H1 (cell line): ENCODE measurements around the gene LRRC30. TPM values are rescaled to one million over a fixed set of nuclear protein-coding genes. Genes with fewer than 3 reads are reported as not detected.

Experiments used
- BCL11A ChIP-seq, 2 experiments: IDR thresholded peaks; one replicate each; pipeline ENCODE4 v1.6.1; 2011; ENCODE audit warnings: low read depth in 2 of 2, low read length in 2 of 2, mild to moderate bottlenecking in 2 of 2
- CBX8 ChIP-seq: fragments of 300-800, 300-1000 bp; sonication (generic); IDR thresholded peaks from 2 replicates; pipeline ENCODE4 v1.7.1; 2016; ENCODE audit warnings: low read depth, low read length, borderline replicate concordance
- CTBP2 ChIP-seq: IDR thresholded peaks from 2 replicates; pipeline ENCODE4 v1.7.0; 2011; ENCODE audit warnings: borderline replicate concordance, mild to moderate bottlenecking, moderate library complexity, mixed read lengths, low read length; ENCODE audit not compliant: insufficient read depth, insufficient read length
- EGR1 ChIP-seq: IDR thresholded peaks from 2 replicates; pipeline ENCODE4 v1.6.1; 2011; ENCODE audit warnings: low read depth, low read length, borderline replicate concordance
- EP300 ChIP-seq, 2 experiments: IDR thresholded peaks; 1 replicate in 1 of 2; 2 replicates in 1 of 2; pipeline ENCODE4 v1.6.1; 2011 to 2012; ENCODE audit warnings: low read depth in 2 of 2, low read length in 2 of 2, mild to moderate bottlenecking in 2 of 2, borderline replicate concordance in 1 of 2, inconsistent platforms in 1 of 2, moderate library complexity in 1 of 2
- GABPA ChIP-seq: IDR thresholded peaks from 2 replicates; pipeline ENCODE4 v1.6.1; 2011; ENCODE audit warnings: mild to moderate bottlenecking, low read length, moderate library complexity, borderline replicate concordance; ENCODE audit not compliant: insufficient read depth
- JUND ChIP-seq: IDR thresholded peaks from 2 replicates; pipeline ENCODE4 v1.6.1; 2011; ENCODE audit warnings: mild to moderate bottlenecking, improper control_type of control experiment, low read length
- MAFK ChIP-seq: IDR thresholded peaks from 2 replicates; pipeline ENCODE4 v1.6.1; 2012; ENCODE audit warnings: low read depth, mild to moderate bottlenecking, improper control_type of control experiment, low read length
- MAX ChIP-seq: IDR thresholded peaks from 2 replicates; pipeline ENCODE4 v1.6.1; 2012; ENCODE audit warnings: inconsistent platforms
- POLR2AphosphoS5 ChIP-seq: IDR thresholded peaks from 2 replicates; pipeline ENCODE4 v1.6.1; 2011; ENCODE audit warnings: low read depth, low read length
- RBBP5 ChIP-seq: IDR thresholded peaks from 2 replicates; pipeline ENCODE4 v1.7.1; 2012; ENCODE audit warnings: low read depth, mild to moderate bottlenecking, inconsistent platforms, low read length, moderate library complexity, borderline replicate concordance
- RNF2 ChIP-seq: fragments of 200-900, 300-1000 bp; sonication (generic); IDR thresholded peaks from 2 replicates; pipeline ENCODE4 v1.7.1; 2016; ENCODE audit warnings: borderline replicate concordance, low read depth, mild to moderate bottlenecking, antibody characterized with exemption, low read length; ENCODE audit not compliant: poor library complexity, severe bottlenecking; ENCODE audit errors: missing control alignments
- TBP ChIP-seq: IDR thresholded peaks from 2 replicates; pipeline ENCODE4 v1.6.1; 2011; ENCODE audit warnings: low read depth, low read length, improper control_type of control experiment
- ZNF274 ChIP-seq: IDR thresholded peaks from 2 replicates; pipeline ENCODE4 v1.7.0; 2012; ENCODE audit warnings: low read length, borderline replicate concordance; ENCODE audit errors: extremely low read depth
- polyA plus RNA-seq, 7 experiments: library from polyadenylated mRNA; depleted of rRNA in 3 of 7; stranded (reverse) in 5 of 7; unstranded in 2 of 7; fragments of >200 nt in 5 of 7; fragments of 200-250 nt in 2 of 7; gene quantifications; 1 replicate in 5 of 7; 2 replicates in 1 of 7; 4 replicates in 1 of 7; pipeline versions ENCODE4 v1.2.1 to v1.2.3, GENCODE V29; 2011 to 2013; ENCODE audit warnings: missing spikeins in 2 of 7, mixed read lengths in 2 of 7
- total RNA-seq: library from RNA; stranded (reverse); fragmentation: NEBNext Ultra II Directional; extraction: Animal tissue kit (Norgen Biotek cat#: 25700); gene quantifications from 2 replicates; pipeline ENCODE4 v1.2.1, GENCODE V29; 2021
- TF ChIP-seq, protein P1 (sequence below): IDR thresholded peaks from 2 replicates; pipeline ENCODE4 v1.6.1; 2012; ENCODE audit warnings: inconsistent platforms
- TF ChIP-seq, protein P2 (sequence below): IDR thresholded peaks from 2 replicates; pipeline ENCODE4 v1.6.1; 2011; ENCODE audit warnings: low read length, improper control_type of control experiment

Gene LRRC30
- total and polyA plus RNA-seq, 2 of the 8 experiments (the other 6 are each of a cell fraction or from before 2014, with no cell fraction given) = not detected

GRCh38 chr18:7221424-7222155 lies 9.3 kb upstream of the LRRC30 start (continued):
- TF ChIP-seq RNF2 (no peak), POLR2AphosphoS5 (no peak), CBX8 (no peak), JUND (no peak), EGR1 (no peak), RBBP5 (no peak), EP300 (IDR thresholded peaks at IDR 0.05; ENCODE audit: borderline replicate concordance in 1 of 2, low read depth in 2 of 2, low read length in 2 of 2) (no peak), TBP (peak; percentile 59), MAFK (no peak), BCL11A (IDR thresholded peaks at IDR 0.05; ENCODE audit: low read depth in 2 of 2, low read length in 2 of 2) (no peak), CTBP2 (no peak), ZNF274 (no peak), GABPA (no peak), MAX (no peak)
- TF ChIP-seq, protein P1, sequence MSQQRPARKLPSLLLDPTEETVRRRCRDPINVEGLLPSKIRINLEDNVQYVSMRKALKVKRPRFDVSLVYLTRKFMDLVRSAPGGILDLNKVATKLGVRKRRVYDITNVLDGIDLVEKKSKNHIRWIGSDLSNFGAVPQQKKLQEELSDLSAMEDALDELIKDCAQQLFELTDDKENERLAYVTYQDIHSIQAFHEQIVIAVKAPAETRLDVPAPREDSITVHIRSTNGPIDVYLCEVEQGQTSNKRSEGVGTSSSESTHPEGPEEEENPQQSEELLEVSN = no peak
- TF ChIP-seq, protein P2, sequence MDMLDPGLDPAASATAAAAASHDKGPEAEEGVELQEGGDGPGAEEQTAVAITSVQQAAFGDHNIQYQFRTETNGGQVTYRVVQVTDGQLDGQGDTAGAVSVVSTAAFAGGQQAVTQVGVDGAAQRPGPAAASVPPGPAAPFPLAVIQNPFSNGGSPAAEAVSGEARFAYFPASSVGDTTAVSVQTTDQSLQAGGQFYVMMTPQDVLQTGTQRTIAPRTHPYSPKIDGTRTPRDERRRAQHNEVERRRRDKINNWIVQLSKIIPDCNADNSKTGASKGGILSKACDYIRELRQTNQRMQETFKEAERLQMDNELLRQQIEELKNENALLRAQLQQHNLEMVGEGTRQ = no peak
